Measurements from ENCODE around the gene NTSR1.

Gene NTSR1

GRCh38 chr20:62761759-62762131 is 53.1 kb downstream of the NTSR1 start:
- no peaks in the 10 kb centered on the region for H3K36me3 ChIP-seq (ENCODE audit: control insufficient read depth in 4 of 4, insufficient read depth in 4 of 4, low read length in 3 of 4)
- H3K4me3 ChIP-seq (ENCODE audit: control insufficient read depth in 1 of 7, extremely low read depth in 1 of 7, insufficient read depth in 4 of 7, low read depth in 2 of 7, low read length in 6 of 7), result no peak overlapping the region
- CTCF ChIA-PET, result interaction anchor here (1.0 kb wide), 1 partner anchor 21 kb away, joined by 3 read pairs; no protein-coding TSS in a partner anchor
- POLR2A ChIA-PET, result no interaction called here
- WGBS (ENCODE audit: insufficient coverage), result 97% methylated on average over 4 of the region's 6 CpGs
- H3K4me1 ChIP-seq (ENCODE audit: control extremely low read depth in 1 of 4, control insufficient read depth in 4 of 4, insufficient read depth in 4 of 4, low read length in 3 of 4), result no peaks in the 10 kb centered on the region
- H3K9me3 ChIP-seq (ENCODE audit: control extremely low read depth in 1 of 5, control insufficient read depth in 4 of 5, insufficient read depth in 2 of 5, low read depth in 1 of 5, low read length in 4 of 5), result peaks cover 0 to 2% (median 0%) of the 10 kb centered on the region in 5 experiments
- no peaks in the 10 kb centered on the region for H3K27me3 ChIP-seq (replicated peaks in 2 of 5; ENCODE audit: control insufficient read depth in 4 of 5, insufficient read depth in 5 of 5, low read length in 4 of 5)
- H3K27ac ChIP-seq (ENCODE audit: insufficient read depth in 1 of 2, low read depth in 1 of 2, low read length in 2 of 2, poor library complexity in 1 of 2, severe bottlenecking in 2 of 2), result no peak overlapping the region
- DNase-seq, result no peak

GRCh38 chr20:62762376-62762775 is 53.7 kb downstream of the NTSR1 start:
- Histone ChIP-seq H3K4me3 (ENCODE audit: control insufficient read depth in 1 of 7, extremely low read depth in 1 of 7, insufficient read depth in 4 of 7, low read depth in 2 of 7, low read length in 6 of 7) (no peak overlapping the region), H3K27ac (ENCODE audit: insufficient read depth in 1 of 2, low read depth in 1 of 2, low read length in 2 of 2, poor library complexity in 1 of 2, severe bottlenecking in 2 of 2) (no peak overlapping the region), H3K27me3 (replicated peaks in 2 of 5; ENCODE audit: control insufficient read depth in 4 of 5, insufficient read depth in 5 of 5, low read length in 4 of 5) (no peaks in the 10 kb centered on the region), H3K36me3 (ENCODE audit: control insufficient read depth in 4 of 4, insufficient read depth in 4 of 4, low read length in 3 of 4) (no peaks in the 10 kb centered on the region), H3K9me3 (ENCODE audit: control extremely low read depth in 1 of 5, control insufficient read depth in 4 of 5, insufficient read depth in 2 of 5, low read depth in 1 of 5, low read length in 4 of 5) (peaks cover 0 to 2% (median 0%) of the 10 kb centered on the region in 5 experiments), H3K4me1 (ENCODE audit: control extremely low read depth in 1 of 4, control insufficient read depth in 4 of 4, insufficient read depth in 4 of 4, low read length in 3 of 4) (no peaks in the 10 kb centered on the region)
- no peak for DNase-seq
- POLR2A ChIA-PET, result no interaction called here
- 90% methylated on average over 17 of the region's 22 CpGs for WGBS (ENCODE audit: insufficient coverage)
- CTCF ChIA-PET, result interaction anchor here (1.0 kb wide), 1 partner anchor 20 kb away, joined by 3 read pairs; no protein-coding TSS in a partner anchor

DNA sequence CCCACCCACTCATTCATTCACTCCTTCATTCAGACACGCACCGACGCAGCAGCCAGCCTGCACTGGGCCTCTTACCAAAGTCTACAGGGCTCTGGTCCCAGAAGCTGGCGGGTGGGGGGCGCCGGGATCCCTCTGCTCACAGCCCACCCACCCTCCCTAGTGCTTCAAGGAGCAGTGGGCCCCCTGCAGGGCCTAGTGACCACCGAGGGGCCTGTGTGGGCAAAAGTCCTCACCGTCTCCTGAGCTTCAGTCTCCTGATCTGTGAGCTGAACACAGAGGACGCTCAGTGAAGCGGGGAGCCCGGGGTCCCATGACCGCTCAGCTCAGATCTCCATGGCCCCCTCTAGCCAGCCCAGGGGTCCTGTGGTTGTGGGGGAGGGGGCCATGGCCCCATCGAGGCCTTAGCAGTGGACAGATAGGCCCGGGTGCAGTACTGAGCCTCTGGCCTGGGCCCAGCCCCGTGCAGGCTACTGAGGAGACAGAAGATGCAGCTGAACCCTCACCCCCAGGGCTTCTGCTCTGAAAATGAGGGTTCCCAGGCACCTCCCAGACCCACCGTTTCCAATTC is 54.2 kb downstream of the NTSR1 start:
- POLR2A ChIA-PET, result no interaction called here
- DNase-seq, result no peak
- 99% methylated on average over 10 of the region's 16 CpGs for WGBS (ENCODE audit: insufficient coverage)
- CTCF ChIA-PET, result interaction anchor here (1.0 kb wide), 1 partner anchor 19 kb away, joined by 3 read pairs; no protein-coding TSS in a partner anchor
- H3K4me3 ChIP-seq (ENCODE audit: control insufficient read depth in 1 of 7, extremely low read depth in 1 of 7, insufficient read depth in 4 of 7, low read depth in 2 of 7, low read length in 6 of 7), result no peak overlapping the region
- no peaks in the 10 kb centered on the region for H3K9me3 ChIP-seq (ENCODE audit: control extremely low read depth in 1 of 5, control insufficient read depth in 4 of 5, insufficient read depth in 2 of 5, low read depth in 1 of 5, low read length in 4 of 5)
- no peaks in the 10 kb centered on the region for H3K4me1 ChIP-seq (ENCODE audit: control extremely low read depth in 1 of 4, control insufficient read depth in 4 of 4, insufficient read depth in 4 of 4, low read length in 3 of 4)
- H3K27me3 ChIP-seq (replicated peaks in 2 of 5; ENCODE audit: control insufficient read depth in 4 of 5, insufficient read depth in 5 of 5, low read length in 4 of 5), result no peaks in the 10 kb centered on the region
- no peak overlapping the region for H3K27ac ChIP-seq (ENCODE audit: insufficient read depth in 1 of 2, low read depth in 1 of 2, low read length in 2 of 2, poor library complexity in 1 of 2, severe bottlenecking in 2 of 2)
- no peaks in the 10 kb centered on the region for H3K36me3 ChIP-seq (ENCODE audit: control insufficient read depth in 4 of 4, insufficient read depth in 4 of 4, low read length in 3 of 4)

- WGBS (ENCODE audit: insufficient coverage), result 98% methylated on average over 4 of the region's 4 CpGs
- H3K36me3 ChIP-seq (ENCODE audit: control insufficient read depth in 4 of 4, insufficient read depth in 4 of 4, low read length in 3 of 4), result no peaks in the 10 kb centered on the region
- H3K27ac ChIP-seq (ENCODE audit: insufficient read depth in 1 of 2, low read depth in 1 of 2, low read length in 2 of 2, poor library complexity in 1 of 2, severe bottlenecking in 2 of 2), result no peak overlapping the region
- H3K4me3 ChIP-seq (ENCODE audit: control insufficient read depth in 1 of 7, extremely low read depth in 1 of 7, insufficient read depth in 4 of 7, low read depth in 2 of 7, low read length in 6 of 7), result no peak overlapping the region
- H3K27me3 ChIP-seq (replicated peaks in 2 of 5; ENCODE audit: control insufficient read depth in 4 of 5, insufficient read depth in 5 of 5, low read length in 4 of 5), result no peaks in the 10 kb centered on the region
- no peaks in the 10 kb centered on the region for H3K4me1 ChIP-seq (ENCODE audit: control extremely low read depth in 1 of 4, control insufficient read depth in 4 of 4, insufficient read depth in 4 of 4, low read length in 3 of 4)
- no peak for DNase-seq
- ChIA-PET POLR2A (no interaction called here), CTCF (no interaction called here)
- H3K9me3 ChIP-seq (ENCODE audit: control extremely low read depth in 1 of 5, control insufficient read depth in 4 of 5, insufficient read depth in 2 of 5, low read depth in 1 of 5, low read length in 4 of 5), result no peaks in the 10 kb centered on the region
Measured at GRCh38 chr20:62763404-62763803, 54.8 kb downstream of the NTSR1 start.

GRCh38 chr20:62764156-62764935 is 55.7 kb downstream of the NTSR1 start:
- H3K9me3 ChIP-seq (ENCODE audit: control extremely low read depth in 1 of 5, control insufficient read depth in 4 of 5, insufficient read depth in 2 of 5, low read depth in 1 of 5, low read length in 4 of 5), result no peaks in the 10 kb centered on the region
- H3K36me3 ChIP-seq (ENCODE audit: control insufficient read depth in 4 of 4, insufficient read depth in 4 of 4, low read length in 3 of 4), result no peaks in the 10 kb centered on the region
- H3K4me1 ChIP-seq (ENCODE audit: control extremely low read depth in 1 of 4, control insufficient read depth in 4 of 4, insufficient read depth in 4 of 4, low read length in 3 of 4), result no peaks in the 10 kb centered on the region
- DNase-seq, result no peak
- H3K27ac ChIP-seq (ENCODE audit: insufficient read depth in 1 of 2, low read depth in 1 of 2, low read length in 2 of 2, poor library complexity in 1 of 2, severe bottlenecking in 2 of 2), result no peak overlapping the region
- no peak overlapping the region for H3K4me3 ChIP-seq (ENCODE audit: control insufficient read depth in 1 of 7, extremely low read depth in 1 of 7, insufficient read depth in 4 of 7, low read depth in 2 of 7, low read length in 6 of 7)
- WGBS (ENCODE audit: insufficient coverage), result 97% methylated on average over 23 of the region's 26 CpGs
- ChIA-PET CTCF (interaction anchor here (1.1 to 1.2 kb wide), 2 partner anchors 15 to 31 kb away, joined by 3 to 4 read pairs; no protein-coding TSS in a partner anchor), POLR2A (no interaction called here)
- no peaks in the 10 kb centered on the region for H3K27me3 ChIP-seq (replicated peaks in 2 of 5; ENCODE audit: control insufficient read depth in 4 of 5, insufficient read depth in 5 of 5, low read length in 4 of 5)

- H3K9me3 ChIP-seq (ENCODE audit: control extremely low read depth in 1 of 5, control insufficient read depth in 4 of 5, insufficient read depth in 2 of 5, low read depth in 1 of 5, low read length in 4 of 5), result no peaks in the 10 kb centered on the region
- POLR2A ChIA-PET, result no interaction called here
Measured at GRCh38 chr20:62765021-62765420, 56.4 kb downstream of the NTSR1 start.

GRCh38 chr20:62765432-62766070 is 56.9 kb downstream of the NTSR1 start:
- POLR2A ChIA-PET, result no interaction called here
- WGBS (ENCODE audit: insufficient coverage), result 90% methylated on average over 14 of the region's 15 CpGs
- Histone ChIP-seq H3K4me1 (ENCODE audit: control extremely low read depth in 1 of 4, control insufficient read depth in 4 of 4, insufficient read depth in 4 of 4, low read length in 3 of 4) (no peaks in the 10 kb centered on the region), H3K27ac (ENCODE audit: insufficient read depth in 1 of 2, low read depth in 1 of 2, low read length in 2 of 2, poor library complexity in 1 of 2, severe bottlenecking in 2 of 2) (no peak overlapping the region), H3K36me3 (ENCODE audit: control insufficient read depth in 4 of 4, insufficient read depth in 4 of 4, low read length in 3 of 4) (no peaks in the 10 kb centered on the region), H3K4me3 (ENCODE audit: control insufficient read depth in 1 of 7, extremely low read depth in 1 of 7, insufficient read depth in 4 of 7, low read depth in 2 of 7, low read length in 6 of 7) (no peak overlapping the region), H3K27me3 (replicated peaks in 2 of 5; ENCODE audit: control insufficient read depth in 4 of 5, insufficient read depth in 5 of 5, low read length in 4 of 5) (no peaks in the 10 kb centered on the region), H3K9me3 (ENCODE audit: control extremely low read depth in 1 of 5, control insufficient read depth in 4 of 5, insufficient read depth in 2 of 5, low read depth in 1 of 5, low read length in 4 of 5) (no peaks in the 10 kb centered on the region)
- no peak for DNase-seq
- CTCF ChIA-PET, result interaction anchor here (1.2 kb wide), 1 partner anchor 16 kb away, joined by 4 read pairs; no protein-coding TSS in a partner anchor

More at GRCh38 chr20:62765021-62765420, 56.4 kb downstream of the NTSR1 start:
- no peak overlapping the region for H3K4me3 ChIP-seq (ENCODE audit: control insufficient read depth in 1 of 7, extremely low read depth in 1 of 7, insufficient read depth in 4 of 7, low read depth in 2 of 7, low read length in 6 of 7)
- H3K27me3 ChIP-seq (replicated peaks in 2 of 5; ENCODE audit: control insufficient read depth in 4 of 5, insufficient read depth in 5 of 5, low read length in 4 of 5), result no peaks in the 10 kb centered on the region
- CTCF ChIA-PET, result interaction anchor here (1.1 to 1.2 kb wide), 2 partner anchors 15 to 32 kb away, joined by 3 to 4 read pairs; no protein-coding TSS in a partner anchor
- 97% methylated on average over 4 of the region's 6 CpGs for WGBS (ENCODE audit: insufficient coverage)
- no peaks in the 10 kb centered on the region for H3K36me3 ChIP-seq (ENCODE audit: control insufficient read depth in 4 of 4, insufficient read depth in 4 of 4, low read length in 3 of 4)
- DNase-seq, result no peak
- H3K4me1 ChIP-seq (ENCODE audit: control extremely low read depth in 1 of 4, control insufficient read depth in 4 of 4, insufficient read depth in 4 of 4, low read length in 3 of 4), result no peaks in the 10 kb centered on the region
- no peak overlapping the region for H3K27ac ChIP-seq (ENCODE audit: insufficient read depth in 1 of 2, low read depth in 1 of 2, low read length in 2 of 2, poor library complexity in 1 of 2, severe bottlenecking in 2 of 2)

Data from common myeloid progenitor, CD34-positive (primary cell).